Activated naive CD4-positive, alpha-beta T cell treated with Interleukin-2 at 50 U/mL for 16 hours (primary cell): ENCODE measurements around the gene PLA2G4E.

Experiments
- DNase-seq: peaks from one replicate; pipeline ENCODE4 v3.0.0-alpha.2; 2020

Gene PLA2G4E

GRCh38 chr15:42018306-42019224 is 2.3 kb downstream of the PLA2G4E start:
- DNase-seq, result no peak

- DNase-seq, result no peak
These were observed 3.9 kb downstream of the PLA2G4E start for GRCh38 chr15:42016971-42017370.

- DNase-seq, result no peak
These were observed 6.4 kb downstream of the PLA2G4E start for GRCh38 chr15:42014406-42014805.

GRCh38 chr15:42012928-42013482 is 7.8 kb downstream of the PLA2G4E start:
- no peak for DNase-seq

- no peak for DNase-seq
These were observed 8.6 kb downstream of the PLA2G4E start for GRCh38 chr15:42012241-42012640.

- DNase-seq, result no peak
These were observed 9.8 kb downstream of the PLA2G4E start for GRCh38 chr15:42011074-42011473.

GRCh38 chr15:42010434-42010833 is 10.4 kb downstream of the PLA2G4E start:
- DNase-seq, result no peak

- no peak for DNase-seq
These were observed 11.4 kb downstream of the PLA2G4E start for GRCh38 chr15:42009474-42009873.

GRCh38 chr15:42009022-42009421 is 11.8 kb downstream of the PLA2G4E start:
- DNase-seq, result no peak

- no peak for DNase-seq
These were observed 13.5 kb downstream of the PLA2G4E start for GRCh38 chr15:42007386-42007785.

- DNase-seq, result no peak
These were observed 18.5 kb downstream of the PLA2G4E start for GRCh38 chr15:42002333-42002732.

- no peak for DNase-seq
These were observed 19.6 kb downstream of the PLA2G4E start for GRCh38 chr15:42001236-42001635.

GRCh38 chr15:41999290-42000285 is 21.3 kb downstream of the PLA2G4E start:
- DNase-seq, result no peak

GRCh38 chr15:41997845-41998244 is 23.0 kb downstream of the PLA2G4E start:
- DNase-seq, result no peak

- DNase-seq, result no peak
These were observed 23.8 kb downstream of the PLA2G4E start for GRCh38 chr15:41996921-41997592.

- no peak for DNase-seq
These were observed 24.5 kb downstream of the PLA2G4E start for GRCh38 chr15:41996376-41996775.

- DNase-seq, result no peak
These were observed 25.4 kb downstream of the PLA2G4E start for GRCh38 chr15:41995476-41995855.

- no peak for DNase-seq
These were observed 25.9 kb downstream of the PLA2G4E start for GRCh38 chr15:41994772-41995475.

- no peak for DNase-seq
These were observed 26.6 kb downstream of the PLA2G4E start for GRCh38 chr15:41994171-41994650.

- DNase-seq, result no peak
These were observed 27.2 kb downstream of the PLA2G4E start for GRCh38 chr15:41993472-41994170.

- DNase-seq, result no peak
These were observed 28.0 kb downstream of the PLA2G4E start for GRCh38 chr15:41992803-41993190.
